ENCODE data around the gene GSDME. TPM values are rescaled to one million over a fixed set of nuclear protein-coding genes. Genes with fewer than 3 reads are reported as not detected.

The GSDME gene
- total RNA-seq, 1 experiment from 2014 or later: 51.0 TPM

DNA sequence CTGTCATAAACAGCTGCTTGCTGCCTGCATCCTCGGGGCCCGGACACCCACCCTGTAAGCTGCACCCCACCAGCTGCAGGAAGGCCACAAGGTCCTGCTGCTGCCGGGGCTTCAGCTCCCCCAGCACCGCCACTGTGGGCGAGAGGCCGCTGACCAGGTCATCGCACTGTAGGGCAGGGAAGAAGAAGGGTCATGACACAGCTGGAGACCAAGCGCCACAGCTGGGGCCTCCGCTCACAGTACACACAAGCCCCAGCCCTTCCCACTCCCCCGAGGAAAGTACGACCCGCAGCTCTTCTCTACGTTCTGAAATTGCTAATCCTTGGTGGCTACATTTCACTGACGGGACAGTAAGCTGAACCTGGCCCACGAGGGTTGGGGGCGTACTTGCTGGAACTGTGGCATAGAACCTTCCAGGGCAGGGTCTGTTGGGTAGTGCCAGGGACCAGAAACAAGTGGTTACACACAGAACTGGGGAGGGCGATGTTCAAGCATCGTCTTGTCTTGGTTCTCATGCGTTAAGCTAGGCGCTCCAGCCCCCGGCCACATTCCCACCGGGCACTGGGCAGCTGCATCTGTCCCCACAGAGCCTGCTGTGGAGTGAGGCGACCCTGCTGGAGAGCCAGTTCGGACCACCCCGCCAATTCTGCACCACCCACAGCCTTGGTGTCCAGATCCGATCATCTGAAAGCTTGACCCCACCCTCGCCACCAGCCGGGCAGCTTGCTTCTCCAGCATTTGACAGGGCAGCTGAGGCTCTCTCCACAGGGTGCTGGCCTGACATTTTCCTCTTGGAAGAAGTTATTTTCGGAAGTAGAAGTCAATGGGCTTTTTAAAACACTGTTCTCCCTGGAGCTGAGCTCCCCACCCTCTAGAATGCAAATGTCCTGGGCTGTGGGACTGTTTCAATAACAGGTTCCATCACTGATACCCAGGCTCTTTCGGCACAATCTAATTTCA is 50.8 kb downstream of the GSDME start:
- no peak for DNase-seq (ENCODE audit: low read depth)

GRCh38 chr7:24705461-24705954 is 51.8 kb downstream of the GSDME start:
- no peak for DNase-seq (ENCODE audit: low read depth)

DNA sequence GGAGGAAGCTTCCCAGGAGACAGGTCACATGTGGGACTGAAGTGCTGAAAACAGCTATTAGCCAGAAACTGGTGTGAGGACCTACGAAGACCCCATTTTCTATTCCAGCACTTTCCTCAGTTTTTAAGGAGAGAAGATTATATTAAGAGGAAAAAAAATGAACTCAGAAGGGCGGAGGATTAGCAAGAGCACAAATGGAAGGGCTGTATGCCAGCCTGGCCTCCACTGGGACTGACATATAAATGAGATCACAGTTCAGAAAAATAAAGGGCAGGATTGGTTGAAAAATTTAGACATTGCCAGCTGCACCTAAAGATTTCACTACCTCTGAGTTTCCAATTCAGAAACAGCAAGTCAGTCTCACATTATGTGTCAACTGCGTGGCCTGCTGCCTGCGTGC is 53.0 kb downstream of the GSDME start:
- DNase-seq (ENCODE audit: low read depth): no peak

- no peak for DNase-seq (ENCODE audit: low read depth)
Measured at GRCh38 chr7:24703296-24703695, 54.0 kb downstream of the GSDME start.

DNA sequence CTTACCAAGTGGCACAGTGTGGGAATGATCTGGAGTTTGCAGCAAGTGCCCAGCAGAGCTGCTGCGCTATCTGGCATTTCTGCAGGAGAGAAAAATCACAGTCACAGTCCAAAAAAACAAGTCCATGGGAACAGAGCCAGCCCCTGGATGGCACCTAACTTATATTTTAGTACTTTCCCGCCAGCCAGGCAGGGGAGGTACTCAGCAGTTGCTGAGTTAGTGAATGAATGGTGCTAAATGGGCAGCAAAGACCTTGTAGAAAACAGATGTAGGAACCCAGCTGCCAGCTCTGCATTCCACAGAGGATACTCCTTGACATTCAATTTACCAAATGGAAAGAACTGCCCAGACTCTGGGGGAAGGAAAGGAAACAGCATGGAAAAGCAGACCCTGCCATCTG is 54.5 kb downstream of the GSDME start:
- no peak for DNase-seq (ENCODE audit: low read depth)

GRCh38 chr7:24701261-24702235 is 55.7 kb downstream of the GSDME start:
- DNase-seq (ENCODE audit: low read depth): peak; percentile 89

GRCh38 chr7:24700521-24701260 is 56.6 kb downstream of the GSDME start:
- DNase-seq (ENCODE audit: low read depth): no peak

- DNase-seq (ENCODE audit: low read depth): no peak
Measured at GRCh38 chr7:24698531-24699266, 58.6 kb downstream of the GSDME start.

DNA sequence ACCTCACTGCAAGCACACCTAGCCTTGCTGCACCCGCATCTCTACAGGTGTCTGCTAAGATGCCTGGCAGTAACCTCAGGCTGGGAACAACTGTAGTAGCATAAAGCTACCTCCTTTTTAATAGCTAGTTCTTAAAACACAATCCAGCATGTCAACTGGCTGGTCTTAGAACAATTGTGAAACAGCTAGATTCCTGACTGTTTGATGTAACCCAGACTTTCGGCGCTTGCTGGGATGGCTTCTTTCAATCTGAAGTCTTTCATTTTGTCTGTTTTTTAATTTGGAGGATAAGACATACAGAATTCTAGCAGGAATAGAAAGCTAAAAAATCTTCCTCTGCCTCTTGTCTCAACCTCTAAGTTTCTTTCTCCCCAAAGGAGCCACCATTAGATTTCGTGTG is 59.8 kb downstream of the GSDME start:
- no peak for DNase-seq (ENCODE audit: low read depth)

- DNase-seq (ENCODE audit: low read depth): no peak
Measured at GRCh38 chr7:24692592-24692991, 64.7 kb downstream of the GSDME start.

GRCh38 chr7:24690251-24690650 is 67.0 kb downstream of the GSDME start:
- no peak for DNase-seq (ENCODE audit: low read depth)

DNA sequence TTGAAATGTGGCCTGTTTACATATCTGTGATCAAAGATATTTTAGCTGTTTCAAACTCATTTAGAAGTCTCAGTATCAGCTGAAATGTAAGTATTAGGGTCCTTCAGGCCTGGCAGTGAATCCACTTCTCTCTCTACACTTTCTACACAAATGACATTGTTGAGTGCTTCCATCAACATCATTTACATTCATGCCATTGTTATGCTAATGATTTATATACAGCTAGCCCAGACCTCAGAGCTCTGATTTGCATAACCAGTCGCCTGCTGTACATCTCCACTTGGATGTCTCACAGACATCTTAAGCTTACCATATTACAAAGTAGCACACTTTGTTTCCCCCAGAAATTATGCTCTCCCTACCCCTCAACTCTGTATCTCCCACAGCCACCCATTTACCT is 71.6 kb downstream of the GSDME start:
- no peak for DNase-seq (ENCODE audit: low read depth)

DNA sequence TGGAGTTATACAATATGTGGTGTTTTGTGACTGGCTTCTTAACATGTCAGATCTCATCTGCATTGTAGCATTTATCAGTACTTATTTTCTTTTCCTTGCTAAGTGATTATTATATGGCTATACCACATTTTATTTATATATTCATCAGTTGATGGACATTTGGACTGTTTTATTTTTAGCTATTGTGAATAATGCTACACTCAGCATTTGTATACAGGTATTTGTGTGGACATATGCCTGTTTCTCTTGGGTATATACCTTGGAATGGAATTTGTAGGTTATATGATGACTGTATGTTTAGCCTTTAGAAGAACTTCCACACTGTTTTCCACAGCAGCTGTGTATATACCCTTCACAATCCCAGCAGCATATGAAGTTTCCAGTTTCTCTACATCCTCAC is 86.5 kb downstream of the GSDME start:
- DNase-seq (ENCODE audit: low read depth): no peak

DNA sequence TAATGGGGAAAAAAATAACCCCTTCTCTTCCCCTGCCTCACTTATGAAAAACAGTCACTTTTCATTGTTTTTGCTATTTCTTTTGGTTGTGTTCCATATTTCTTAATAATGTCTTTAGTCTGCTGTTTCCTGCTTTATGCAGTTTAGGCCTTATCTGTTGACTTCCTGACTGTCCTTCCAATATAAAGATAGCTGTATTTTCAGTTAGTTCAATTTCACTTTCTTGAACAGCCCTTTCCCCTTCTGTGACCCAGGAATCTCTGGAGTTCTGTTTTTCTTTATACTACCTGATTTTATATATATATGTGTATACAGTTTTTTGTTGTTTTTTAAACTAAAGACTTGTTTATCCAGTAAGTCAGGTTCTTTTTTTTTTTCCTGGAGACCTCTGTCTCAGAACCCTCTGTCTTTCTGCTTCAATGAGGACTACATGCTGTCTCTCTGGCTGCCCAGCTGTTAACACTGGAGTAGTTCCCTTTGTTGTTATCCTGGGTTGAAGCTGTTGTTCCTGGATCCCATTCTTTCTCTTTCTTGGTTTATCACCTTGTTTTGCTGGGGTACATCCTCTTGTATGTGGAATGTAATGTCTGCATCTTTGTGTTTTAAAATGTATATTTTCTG is 87.2 kb downstream of the GSDME start:
- DNase-seq (ENCODE audit: low read depth): no peak

DNA sequence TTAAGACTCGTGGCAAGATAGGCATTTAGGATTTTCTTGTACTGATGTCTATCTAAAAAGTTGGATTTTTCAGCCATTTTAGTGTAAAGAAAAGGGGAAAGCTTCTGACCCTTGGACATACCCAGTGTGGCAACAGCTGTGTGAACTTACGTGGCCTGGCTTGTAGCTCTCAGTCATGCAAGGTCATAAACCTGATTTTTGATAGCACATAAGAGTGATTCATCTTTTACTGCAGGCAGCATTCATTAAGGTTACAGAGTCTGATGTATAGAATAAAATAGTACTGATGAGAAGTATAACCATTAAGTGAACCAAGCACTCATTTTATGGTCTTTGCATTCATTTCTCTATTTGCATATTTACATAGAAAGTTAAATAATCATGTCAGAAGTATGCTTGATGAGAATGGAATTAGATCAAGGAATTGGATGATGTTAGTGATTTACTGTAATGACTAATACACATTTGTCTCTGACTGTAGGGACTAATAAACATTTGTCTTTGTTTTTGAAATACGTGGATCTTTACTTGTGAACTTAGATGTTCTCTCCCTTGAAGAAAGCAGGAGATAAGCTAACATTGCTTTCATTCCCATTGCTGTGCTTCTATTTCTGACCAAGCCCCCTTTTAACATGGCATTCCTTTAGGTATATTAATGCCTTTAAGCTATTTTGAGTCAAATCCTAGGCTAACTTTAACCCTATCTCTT is 88.2 kb downstream of the GSDME start:
- no peak for DNase-seq (ENCODE audit: low read depth)

- DNase-seq (ENCODE audit: low read depth): peak; percentile 51
Measured at GRCh38 chr7:24665564-24666294, 91.5 kb downstream of the GSDME start.

DNA sequence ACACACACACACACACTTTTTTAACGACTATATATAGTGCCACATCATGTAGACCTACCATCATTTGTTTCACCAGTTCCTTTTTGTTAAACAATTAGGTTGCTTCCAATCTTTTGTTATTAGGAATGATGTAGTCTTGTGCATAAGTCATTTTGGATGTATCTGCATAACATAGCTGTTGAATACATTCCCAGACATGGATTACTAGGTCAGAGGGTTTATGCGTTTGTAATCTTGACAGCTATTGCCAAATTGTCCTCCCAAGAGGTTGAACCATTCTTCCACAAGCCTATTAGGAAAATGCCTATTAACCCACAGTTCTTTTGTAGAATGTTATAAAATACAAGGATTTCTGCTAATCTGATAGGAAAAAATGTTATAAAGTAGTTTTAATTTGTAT is 96.7 kb downstream of the GSDME start:
- no peak for DNase-seq (ENCODE audit: low read depth)

DNA sequence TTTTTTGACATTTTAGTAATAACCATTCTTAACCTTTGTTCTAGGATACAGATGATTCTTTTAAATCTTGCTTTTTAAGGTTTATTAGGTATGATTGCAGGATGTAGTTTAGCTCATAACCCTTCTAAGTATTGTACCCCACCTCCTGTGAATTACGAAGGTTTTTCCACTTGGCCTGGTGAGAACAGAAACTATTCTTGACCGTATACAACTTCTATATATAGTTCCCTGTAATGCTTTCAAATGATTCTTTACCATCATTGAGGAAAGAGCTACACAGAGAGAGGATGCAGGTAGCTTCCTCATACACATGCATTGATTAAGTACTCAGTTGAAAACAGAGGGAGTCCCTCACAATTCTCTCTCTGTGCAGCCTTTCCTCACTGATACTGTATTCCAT is 97.8 kb downstream of the GSDME start:
- no peak for DNase-seq (ENCODE audit: low read depth)

- no peak for DNase-seq (ENCODE audit: low read depth)
Measured at GRCh38 chr7:24657980-24658379, 99.3 kb downstream of the GSDME start.

All from HT1080 (cell line).